Lower leg skin (tissue), 3 donors: ENCODE results near the gene ERG.

Experiments used
- POLR2A ChIP-seq, 2 donors: fragments of 450-650 bp; IDR thresholded peaks; one replicate each; pipeline ENCODE4 v1.6.1; 2016 to 2017; ENCODE audit warnings: antibody characterized with exemption in 2 of 2, mild to moderate bottlenecking in 1 of 2, moderate library complexity in 1 of 2
- TF ChIP-seq, protein P1 (sequence below), 3 donors: fragments of 450-650 bp; IDR thresholded peaks; one replicate each; pipeline ENCODE4 v1.5.1; 2016; ENCODE audit warnings: antibody characterized with exemption in 3 of 3, mild to moderate bottlenecking in 3 of 3, moderate library complexity in 2 of 3

GRCh38 chr21:38343691-38344090, 154.6 kb downstream of the ERG start:
- TF ChIP-seq POLR2A (IDR thresholded peaks at IDR 0.05): no peak
- TF ChIP-seq, protein P1, sequence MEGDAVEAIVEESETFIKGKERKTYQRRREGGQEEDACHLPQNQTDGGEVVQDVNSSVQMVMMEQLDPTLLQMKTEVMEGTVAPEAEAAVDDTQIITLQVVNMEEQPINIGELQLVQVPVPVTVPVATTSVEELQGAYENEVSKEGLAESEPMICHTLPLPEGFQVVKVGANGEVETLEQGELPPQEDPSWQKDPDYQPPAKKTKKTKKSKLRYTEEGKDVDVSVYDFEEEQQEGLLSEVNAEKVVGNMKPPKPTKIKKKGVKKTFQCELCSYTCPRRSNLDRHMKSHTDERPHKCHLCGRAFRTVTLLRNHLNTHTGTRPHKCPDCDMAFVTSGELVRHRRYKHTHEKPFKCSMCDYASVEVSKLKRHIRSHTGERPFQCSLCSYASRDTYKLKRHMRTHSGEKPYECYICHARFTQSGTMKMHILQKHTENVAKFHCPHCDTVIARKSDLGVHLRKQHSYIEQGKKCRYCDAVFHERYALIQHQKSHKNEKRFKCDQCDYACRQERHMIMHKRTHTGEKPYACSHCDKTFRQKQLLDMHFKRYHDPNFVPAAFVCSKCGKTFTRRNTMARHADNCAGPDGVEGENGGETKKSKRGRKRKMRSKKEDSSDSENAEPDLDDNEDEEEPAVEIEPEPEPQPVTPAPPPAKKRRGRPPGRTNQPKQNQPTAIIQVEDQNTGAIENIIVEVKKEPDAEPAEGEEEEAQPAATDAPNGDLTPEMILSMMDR (IDR thresholded peaks at IDR 0.05): no peak
